Ishikawa (cell line): Measurements from ENCODE around the gene FGF13.

Experiments
- CEBPB ChIP-seq: IDR thresholded peaks from 2 replicates; pipeline ENCODE4 v1.6.1; 2012
- CREB1 ChIP-seq: IDR thresholded peaks from 2 replicates; pipeline ENCODE4 v1.6.1; 2012; ENCODE audit warnings: low read depth
- EGR1 ChIP-seq: IDR thresholded peaks from 2 replicates; pipeline ENCODE4 v1.6.1; 2012
- EP300 ChIP-seq: IDR thresholded peaks from 2 replicates; pipeline ENCODE4 v1.6.1; 2012; ENCODE audit warnings: borderline replicate concordance
- FOXM1 ChIP-seq: IDR thresholded peaks from 2 replicates; pipeline ENCODE4 v1.6.1; 2012; ENCODE audit warnings: low read depth, borderline replicate concordance
- MAX ChIP-seq: IDR thresholded peaks from 2 replicates; pipeline ENCODE4 v1.6.1; 2012
- RAD21 ChIP-seq: IDR thresholded peaks from 2 replicates; pipeline ENCODE4 v1.6.1; 2012; ENCODE audit warnings: low read depth
- TAF1 ChIP-seq: IDR thresholded peaks from 2 replicates; pipeline ENCODE4 v1.6.1; 2012; ENCODE audit warnings: low read depth, mild to moderate bottlenecking
- TEAD4 ChIP-seq: IDR thresholded peaks from 2 replicates; pipeline ENCODE4 v1.6.1; 2012
- USF1 ChIP-seq: IDR thresholded peaks from 2 replicates; pipeline ENCODE4 v1.6.1; 2012
- YY1 ChIP-seq: IDR thresholded peaks from 2 replicates; pipeline ENCODE4 v1.6.1; 2012; ENCODE audit warnings: low read depth
- ZBTB7A ChIP-seq: IDR thresholded peaks from 2 replicates; pipeline ENCODE4 v1.6.1; 2012; ENCODE audit warnings: low read depth
- TF ChIP-seq, protein P1 (sequence below): IDR thresholded peaks from 2 replicates; pipeline ENCODE4 v1.6.1; 2012; ENCODE audit warnings: low read depth, mild to moderate bottlenecking

DNA sequence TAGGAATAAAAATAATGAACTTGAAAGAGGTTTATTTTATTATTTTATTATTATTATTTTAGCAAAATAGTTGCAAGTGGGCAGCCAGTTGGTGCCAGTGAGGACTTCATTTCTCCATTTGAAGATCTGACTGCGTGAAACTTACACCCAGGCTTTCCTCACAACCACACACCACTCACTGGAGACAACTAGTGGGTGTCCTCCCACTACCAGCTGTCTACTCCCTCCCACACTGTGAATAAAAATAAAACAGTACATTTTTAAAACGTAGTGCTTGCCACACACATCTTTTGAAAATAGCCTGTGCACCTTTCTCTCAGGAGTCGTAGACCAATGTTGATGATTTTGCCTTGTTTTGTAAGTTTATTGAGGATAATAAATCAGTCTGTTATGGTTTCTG, 7.4 kb downstream of the FGF13 start:
- TF ChIP-seq, protein P1, sequence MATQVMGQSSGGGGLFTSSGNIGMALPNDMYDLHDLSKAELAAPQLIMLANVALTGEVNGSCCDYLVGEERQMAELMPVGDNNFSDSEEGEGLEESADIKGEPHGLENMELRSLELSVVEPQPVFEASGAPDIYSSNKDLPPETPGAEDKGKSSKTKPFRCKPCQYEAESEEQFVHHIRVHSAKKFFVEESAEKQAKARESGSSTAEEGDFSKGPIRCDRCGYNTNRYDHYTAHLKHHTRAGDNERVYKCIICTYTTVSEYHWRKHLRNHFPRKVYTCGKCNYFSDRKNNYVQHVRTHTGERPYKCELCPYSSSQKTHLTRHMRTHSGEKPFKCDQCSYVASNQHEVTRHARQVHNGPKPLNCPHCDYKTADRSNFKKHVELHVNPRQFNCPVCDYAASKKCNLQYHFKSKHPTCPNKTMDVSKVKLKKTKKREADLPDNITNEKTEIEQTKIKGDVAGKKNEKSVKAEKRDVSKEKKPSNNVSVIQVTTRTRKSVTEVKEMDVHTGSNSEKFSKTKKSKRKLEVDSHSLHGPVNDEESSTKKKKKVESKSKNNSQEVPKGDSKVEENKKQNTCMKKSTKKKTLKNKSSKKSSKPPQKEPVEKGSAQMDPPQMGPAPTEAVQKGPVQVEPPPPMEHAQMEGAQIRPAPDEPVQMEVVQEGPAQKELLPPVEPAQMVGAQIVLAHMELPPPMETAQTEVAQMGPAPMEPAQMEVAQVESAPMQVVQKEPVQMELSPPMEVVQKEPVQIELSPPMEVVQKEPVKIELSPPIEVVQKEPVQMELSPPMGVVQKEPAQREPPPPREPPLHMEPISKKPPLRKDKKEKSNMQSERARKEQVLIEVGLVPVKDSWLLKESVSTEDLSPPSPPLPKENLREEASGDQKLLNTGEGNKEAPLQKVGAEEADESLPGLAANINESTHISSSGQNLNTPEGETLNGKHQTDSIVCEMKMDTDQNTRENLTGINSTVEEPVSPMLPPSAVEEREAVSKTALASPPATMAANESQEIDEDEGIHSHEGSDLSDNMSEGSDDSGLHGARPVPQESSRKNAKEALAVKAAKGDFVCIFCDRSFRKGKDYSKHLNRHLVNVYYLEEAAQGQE = no peak
- TF ChIP-seq USF1 (no peak), FOXM1 (no peak), ZBTB7A (no peak), TAF1 (no peak), EP300 (no peak), CEBPB (no peak), EGR1 (no peak), TEAD4 (no peak), CREB1 (no peak), YY1 (no peak), MAX (no peak), RAD21 (no peak)
